MM.1S (cell line): ENCODE measurements around the gene PNO1.

Experiments used
- CTCF ChIP-seq: fragments of 300-600 bp; sonication (generic); IDR thresholded peaks from 2 replicates; pipeline ENCODE4 v1.5.1; 2016; ENCODE audit warnings: antibody characterized with exemption, low read length, mixed read lengths
- EZH2phosphoT487 ChIP-seq: fragments of 300-600 bp; sonication (generic); IDR thresholded peaks from 2 replicates; pipeline ENCODE4 v1.6.1; 2018; ENCODE audit warnings: antibody characterized with exemption, low read length

- TF ChIP-seq CTCF (no peak), EZH2phosphoT487 (no peak)
Observed at GRCh38 chr2:68187329-68187728, 29.6 kb downstream of the PNO1 start.
